ENCODE results near the gene MRAP. TPM values are rescaled to one million over a fixed set of nuclear protein-coding genes. Genes with fewer than 3 reads are reported as not detected.

MRAP gene
- total RNA-seq, 1 experiment from 2014 or later = not detected

DNA sequence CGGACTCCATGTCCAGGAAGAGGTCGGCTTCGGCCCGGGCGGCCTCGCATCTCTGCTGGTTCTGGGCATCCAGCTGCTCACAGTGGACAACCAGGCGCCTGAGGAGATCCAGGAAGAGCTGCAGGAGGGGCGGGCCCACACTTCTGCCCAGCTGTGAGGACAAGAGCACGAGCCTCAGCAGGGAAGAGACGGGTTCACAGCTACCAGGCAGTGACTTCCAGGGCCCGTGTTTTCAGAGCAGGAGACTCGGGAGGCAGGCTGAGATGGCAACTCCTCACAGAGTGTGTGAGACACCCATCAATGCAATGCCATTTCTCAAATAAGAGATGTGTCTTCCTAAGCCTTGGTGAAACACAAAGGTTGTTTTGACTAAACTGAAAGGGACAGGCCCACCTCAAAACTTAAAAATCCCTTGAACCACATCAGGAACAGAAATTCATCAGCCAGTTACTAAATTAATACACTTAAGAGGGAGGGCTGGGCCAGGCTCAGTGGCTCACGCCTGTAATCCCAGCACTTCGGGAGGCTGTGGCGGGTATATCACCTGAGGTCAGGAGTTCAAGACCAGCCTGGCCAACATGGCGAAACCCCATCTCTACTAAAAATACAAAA is 50.8 kb downstream of the MRAP start:
- DNase-seq (ENCODE audit: low read depth) = no peak

GRCh38 chr21:32350211-32350980 is 51.7 kb downstream of the MRAP start:
- no peak for DNase-seq (ENCODE audit: low read depth)

GRCh38 chr21:32350981-32351380 is 52.3 kb downstream of the MRAP start:
- no peak for DNase-seq (ENCODE audit: low read depth)

DNA sequence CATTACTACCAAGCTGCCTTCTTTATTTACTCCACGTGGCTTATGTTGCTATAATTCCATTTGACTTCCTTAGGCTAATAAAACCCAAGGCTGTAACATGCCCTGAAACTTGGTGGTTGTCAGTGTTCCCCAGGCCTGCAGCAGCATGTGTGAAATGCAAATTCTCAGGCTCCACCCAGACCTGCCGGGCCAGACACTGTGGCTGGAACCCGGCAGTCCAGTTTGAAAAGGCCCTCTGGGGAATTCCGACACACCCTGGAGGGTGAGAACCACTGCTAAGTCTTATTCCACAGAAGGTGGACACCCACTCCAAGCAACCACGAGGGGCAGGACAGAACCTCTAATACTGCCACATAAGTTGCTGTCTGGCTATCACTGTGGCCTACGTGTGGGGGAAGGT is 52.8 kb downstream of the MRAP start:
- no peak for DNase-seq (ENCODE audit: low read depth)

DNA sequence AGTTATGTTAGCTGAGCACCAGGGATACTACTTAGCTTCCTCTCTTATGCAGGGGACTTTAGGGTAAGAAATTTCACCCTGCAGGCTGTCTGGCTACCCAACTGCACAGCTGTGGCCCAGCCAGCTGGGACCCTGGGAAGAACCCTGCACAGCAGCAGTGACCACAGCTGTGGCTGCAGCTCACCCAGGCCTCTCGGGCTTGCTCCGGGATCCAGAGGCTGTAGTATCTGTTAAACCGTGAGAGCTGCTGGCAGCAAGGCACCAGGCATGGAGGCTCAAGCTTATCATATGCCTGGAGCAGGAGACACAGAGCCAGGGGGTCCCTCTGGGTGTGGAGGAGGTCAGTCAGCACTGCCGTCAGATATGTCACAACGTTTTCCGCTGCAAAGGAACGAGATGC is 53.9 kb downstream of the MRAP start:
- no peak for DNase-seq (ENCODE audit: low read depth)

DNA sequence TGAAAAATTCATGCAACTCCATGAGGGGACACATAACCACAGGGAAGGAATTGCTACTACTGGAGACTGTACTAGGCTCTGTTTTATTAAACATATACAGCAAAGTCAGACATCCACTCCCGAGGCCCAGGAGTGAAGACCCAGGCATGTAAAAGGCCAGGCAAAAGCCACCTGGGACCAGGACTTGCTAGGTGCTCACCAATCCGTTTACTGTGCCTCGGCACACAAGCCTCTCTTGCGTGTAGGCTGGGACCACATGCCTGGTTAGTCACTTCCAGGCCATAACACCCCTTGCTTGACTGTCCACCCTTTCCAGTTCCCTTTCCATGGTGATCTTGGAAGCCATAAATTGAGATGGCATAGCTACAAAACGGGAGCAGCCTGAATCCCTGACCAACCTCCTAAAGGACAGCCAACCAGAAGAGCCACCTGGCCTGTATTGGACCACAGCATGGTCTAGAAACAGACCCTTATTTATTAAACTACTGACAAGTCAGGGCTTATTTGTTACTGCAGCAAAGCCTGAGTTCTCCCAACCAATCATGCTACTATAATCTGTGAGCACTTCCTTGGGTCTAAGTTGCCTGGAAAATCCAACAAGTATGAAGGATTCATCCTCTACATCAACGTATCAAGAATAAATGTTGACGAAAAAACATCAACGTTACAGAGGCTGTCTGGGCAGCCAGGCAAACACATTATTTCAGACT is 54.5 kb downstream of the MRAP start:
- no peak for DNase-seq (ENCODE audit: low read depth)

DNA sequence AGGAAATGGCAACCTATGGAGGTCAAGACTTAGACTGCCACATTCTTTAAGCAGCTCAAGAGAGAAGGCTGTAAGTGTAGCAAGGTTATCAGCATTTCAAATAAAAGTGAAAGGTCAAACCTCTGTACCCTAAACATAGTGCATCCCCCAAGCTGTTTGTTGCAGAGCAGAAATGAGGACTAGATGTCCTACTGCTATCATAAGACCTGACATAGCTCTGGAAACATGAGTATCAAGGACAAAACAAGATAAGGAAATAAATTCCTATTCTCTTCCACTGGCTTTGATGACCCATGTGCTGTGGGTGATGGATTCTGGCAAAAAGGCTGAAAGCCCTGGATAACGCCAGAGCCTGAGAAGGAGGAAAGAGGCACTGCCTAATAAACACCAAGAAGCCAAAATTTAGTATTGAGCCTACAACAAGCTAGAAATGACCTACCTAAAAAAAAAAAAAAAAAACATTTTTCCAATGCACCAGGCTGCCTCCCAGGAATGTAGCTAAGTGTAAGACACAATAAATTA is 58.3 kb downstream of the MRAP start:
- DNase-seq (ENCODE audit: low read depth) = no peak

GRCh38 chr21:32359719-32360260 is 61.1 kb downstream of the MRAP start:
- DNase-seq (ENCODE audit: low read depth) = no peak

- DNase-seq (ENCODE audit: low read depth) = no peak
Observed at GRCh38 chr21:32360401-32360975, 61.8 kb downstream of the MRAP start.

Other genes with a start within 250 kb of the MRAP start
- gene MIS18A, start 19.8 kb upstream of the MRAP start, total RNA-seq (2014; rRNA removed; shearing (Covaris generic)) = 53.7 and 73.1 TPM in 2 replicates
- gene URB1, start 94.2 kb downstream of the MRAP start, total RNA-seq (2014; rRNA removed; shearing (Covaris generic)) = 22.0 and 28.3 TPM in 2 replicates
- 1.1 and 2.2 TPM in 2 replicates for gene EVA1C, start 113.9 kb downstream of the MRAP start, total RNA-seq (2014; rRNA removed; shearing (Covaris generic))